Cardiac fibroblast (primary cell): ENCODE results near the gene SLC35F3.

ENCODE experiments used
- DNase-seq, 2 donors: peaks; one replicate each; pipeline versions ENCODE4 v3.0.0 to v3.0.0-alpha.2; 2010; ENCODE audit warnings: low read depth in 2 of 2
- H3K4me3 ChIP-seq, 2 donors: replicated peaks in 1 of 2; 1 replicate in 1 of 2; 2 replicates in 1 of 2; pipeline ENCODE4 v1.5.1; 2011; ENCODE audit warnings: low read depth in 2 of 2, low read length in 2 of 2, mild to moderate bottlenecking in 2 of 2, moderate library complexity in 1 of 2
- TF ChIP-seq, protein P1 (sequence below): IDR thresholded peaks from one replicate; pipeline ENCODE4 v1.5.1; 2011; ENCODE audit warnings: low read depth, mild to moderate bottlenecking, low read length, inconsistent platforms

The SLC35F3 gene

DNA sequence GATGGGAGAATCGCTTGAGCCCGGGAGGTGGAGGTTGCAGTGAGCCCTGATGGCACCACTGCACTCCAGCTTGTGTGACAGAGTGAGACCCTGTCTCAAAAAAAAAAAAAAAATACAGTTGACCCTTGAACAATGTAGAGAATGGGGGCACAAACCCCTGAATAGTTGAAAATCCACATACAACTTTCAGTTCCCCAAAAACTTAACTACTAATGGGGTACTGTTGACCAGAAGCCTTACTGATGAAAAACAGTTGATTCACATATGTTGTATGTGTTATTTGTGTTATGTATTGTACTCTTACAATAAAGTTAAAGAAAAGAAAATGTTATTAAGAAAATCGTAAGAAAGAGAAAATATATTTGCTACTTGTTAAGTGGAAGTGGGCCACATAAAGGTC is 417.6 kb downstream of the SLC35F3 start:
- DNase-seq: no peak
- TF ChIP-seq, protein P1, sequence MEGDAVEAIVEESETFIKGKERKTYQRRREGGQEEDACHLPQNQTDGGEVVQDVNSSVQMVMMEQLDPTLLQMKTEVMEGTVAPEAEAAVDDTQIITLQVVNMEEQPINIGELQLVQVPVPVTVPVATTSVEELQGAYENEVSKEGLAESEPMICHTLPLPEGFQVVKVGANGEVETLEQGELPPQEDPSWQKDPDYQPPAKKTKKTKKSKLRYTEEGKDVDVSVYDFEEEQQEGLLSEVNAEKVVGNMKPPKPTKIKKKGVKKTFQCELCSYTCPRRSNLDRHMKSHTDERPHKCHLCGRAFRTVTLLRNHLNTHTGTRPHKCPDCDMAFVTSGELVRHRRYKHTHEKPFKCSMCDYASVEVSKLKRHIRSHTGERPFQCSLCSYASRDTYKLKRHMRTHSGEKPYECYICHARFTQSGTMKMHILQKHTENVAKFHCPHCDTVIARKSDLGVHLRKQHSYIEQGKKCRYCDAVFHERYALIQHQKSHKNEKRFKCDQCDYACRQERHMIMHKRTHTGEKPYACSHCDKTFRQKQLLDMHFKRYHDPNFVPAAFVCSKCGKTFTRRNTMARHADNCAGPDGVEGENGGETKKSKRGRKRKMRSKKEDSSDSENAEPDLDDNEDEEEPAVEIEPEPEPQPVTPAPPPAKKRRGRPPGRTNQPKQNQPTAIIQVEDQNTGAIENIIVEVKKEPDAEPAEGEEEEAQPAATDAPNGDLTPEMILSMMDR: no peak
- no peak overlapping the region for H3K4me3 ChIP-seq

DNA sequence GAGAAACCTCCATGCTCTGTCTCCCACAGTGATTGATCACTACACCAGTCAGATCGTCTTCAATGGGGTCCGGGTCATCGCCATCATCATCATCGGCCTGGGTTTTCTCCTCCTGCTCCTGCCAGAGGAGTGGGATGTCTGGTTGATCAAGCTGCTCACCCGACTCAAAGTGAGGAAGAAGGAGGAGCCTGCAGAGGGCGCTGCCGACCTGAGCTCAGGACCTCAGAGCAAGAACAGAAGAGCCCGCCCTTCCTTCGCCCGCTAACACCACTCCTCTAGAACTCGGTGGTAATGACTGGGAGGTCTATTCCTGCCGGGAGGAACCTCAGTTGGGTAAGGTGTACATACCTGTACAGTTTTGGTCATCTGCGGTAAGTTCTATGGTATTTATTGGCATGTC is 418.5 kb downstream of the SLC35F3 start:
- TF ChIP-seq, protein P1: peak; percentile 42

GRCh38 chr1:234324821-234325220 is 420.3 kb downstream of the SLC35F3 start:
- no peak overlapping the region for H3K4me3 ChIP-seq
- TF ChIP-seq, protein P1: no peak
- no peak for DNase-seq

More for the DNA sequence above, 418.5 kb downstream of the SLC35F3 start:
- H3K4me3 ChIP-seq: no peak overlapping the region
- DNase-seq: peak; percentile 39 to 43

DNA sequence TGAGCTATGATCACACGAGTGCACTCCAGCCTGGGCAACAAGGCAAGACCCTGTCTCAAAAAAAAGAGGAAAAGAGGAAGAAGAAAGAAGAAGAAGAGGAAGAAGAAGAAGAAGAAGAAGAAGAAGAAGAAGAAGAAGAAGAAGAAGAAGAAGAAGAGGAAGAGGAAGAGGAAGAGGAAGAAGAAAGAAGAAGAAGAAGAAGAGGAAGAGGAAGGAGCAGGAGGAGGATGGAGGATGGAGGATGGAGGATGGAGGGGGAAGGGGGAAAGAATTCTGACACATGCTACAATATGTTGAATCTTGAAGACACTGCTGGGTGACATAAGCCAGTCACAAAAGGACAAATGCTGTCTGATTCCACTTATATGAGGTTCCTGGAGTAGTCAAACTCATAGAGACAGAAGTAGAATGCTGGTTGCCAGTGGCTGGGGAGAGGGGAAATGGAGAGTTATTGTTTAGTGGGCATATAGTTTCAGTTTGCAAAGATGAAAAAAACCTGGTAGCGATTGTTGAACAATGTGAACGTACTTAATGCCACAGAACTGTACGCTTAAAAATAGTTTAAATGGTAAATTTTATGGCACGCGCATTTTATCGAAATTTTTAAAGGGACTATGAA is 421.5 kb downstream of the SLC35F3 start:
- DNase-seq: no peak
- TF ChIP-seq, protein P1: no peak
- peak overlapping the region; percentile 23 to 36 for H3K4me3 ChIP-seq

DNA sequence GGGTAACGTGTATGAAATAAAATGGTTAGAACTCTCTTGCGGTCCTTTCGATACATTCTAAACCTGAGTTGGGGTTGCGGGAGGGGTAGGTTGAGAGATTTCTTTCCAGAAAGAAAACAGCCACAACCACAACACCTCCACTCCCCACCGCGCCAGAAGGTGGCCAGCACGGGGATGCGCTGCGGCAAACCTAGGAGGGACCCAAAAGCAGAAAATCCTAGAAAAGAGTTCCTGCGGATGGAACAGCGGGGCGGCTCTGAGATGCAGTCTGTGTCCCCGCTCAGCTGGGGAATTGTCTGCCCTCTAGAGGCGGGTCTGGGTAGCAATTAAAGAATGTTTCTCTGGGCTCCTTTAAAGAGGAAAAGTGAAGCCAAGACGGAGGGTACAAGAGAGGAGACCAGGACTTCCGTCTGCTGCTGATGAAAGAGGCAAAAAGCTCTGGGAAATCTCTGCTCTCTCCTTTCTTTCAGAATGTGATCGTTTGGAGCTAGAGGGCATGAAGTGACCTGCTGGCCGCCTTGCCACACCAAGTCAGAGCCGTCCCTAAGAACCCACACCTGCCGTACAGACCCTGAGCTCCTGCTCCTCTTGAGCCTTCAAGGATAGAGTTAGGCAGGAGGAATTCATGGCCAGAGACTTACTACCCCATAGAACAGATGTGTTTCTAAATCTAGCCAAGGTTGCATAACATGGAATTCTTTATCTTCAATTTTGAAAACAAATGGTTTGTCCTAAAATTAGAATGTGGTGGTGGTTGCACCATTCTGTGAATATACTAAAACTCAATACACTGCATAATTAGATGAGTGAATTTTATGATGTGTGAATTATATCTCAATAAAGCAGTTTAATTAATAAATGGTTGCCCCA is 422.3 kb downstream of the SLC35F3 start:
- H3K4me3 ChIP-seq: peak overlapping the region; percentile 23 to 36
- TF ChIP-seq, protein P1: peak; percentile 79
- DNase-seq: peak; percentile 57 to 59

DNA sequence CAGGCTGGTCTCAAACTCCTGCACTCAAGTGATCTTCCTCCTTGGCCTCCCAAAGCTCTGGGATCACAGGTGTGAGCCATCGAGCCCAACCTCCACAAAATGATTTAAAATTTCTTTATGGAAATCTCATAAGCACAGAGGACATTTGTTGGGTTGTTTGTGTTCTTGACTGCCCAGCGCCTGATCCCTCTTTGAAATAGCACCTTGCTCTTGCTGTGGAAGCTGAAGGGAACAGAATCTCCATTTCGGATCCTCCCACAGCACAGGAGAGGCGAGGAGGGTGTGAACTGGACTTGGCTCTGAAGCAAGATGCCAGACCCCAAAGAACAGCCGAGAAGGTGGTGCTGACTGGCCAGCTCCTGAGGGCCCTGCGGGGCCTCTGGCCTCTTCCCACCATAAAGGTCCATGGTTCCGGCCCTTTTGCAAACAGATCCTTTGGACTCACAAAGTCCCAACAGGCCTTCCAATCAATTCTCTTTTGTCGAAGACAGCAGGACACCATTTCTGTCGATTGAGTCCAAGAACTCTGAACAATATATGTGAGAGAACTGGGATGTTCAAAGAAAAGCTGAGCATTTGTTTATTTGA is 423.2 kb downstream of the SLC35F3 start:
- TF ChIP-seq, protein P1: no peak
- H3K4me3 ChIP-seq: no peak overlapping the region
- no peak for DNase-seq
